Measurements from ENCODE around the gene OCA2.
"Not testable (repeated sequence)": the region's sequence is repeated elsewhere in the genome, so short reads cannot be mapped to it uniquely, and the experiment has no call there.

The OCA2 gene

DNA sequence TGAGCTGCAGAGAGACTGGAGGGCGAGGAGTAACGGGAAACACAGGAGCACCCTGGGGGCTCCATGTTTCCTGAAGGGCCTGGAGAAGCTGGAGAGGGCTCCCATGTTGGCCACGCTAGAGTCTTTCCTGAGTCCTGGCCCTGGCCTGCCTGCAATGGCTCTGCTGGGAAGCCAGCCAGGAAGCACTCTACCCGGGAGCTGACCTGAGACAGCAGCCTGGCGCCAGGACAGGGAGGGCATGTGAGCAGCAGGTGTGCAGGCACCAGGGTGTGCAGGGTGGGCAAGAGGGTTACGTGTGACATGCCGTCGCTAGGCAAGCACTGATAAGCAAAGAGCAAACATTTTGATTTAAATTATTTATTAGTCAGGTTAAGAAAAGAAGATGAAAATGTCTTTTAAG is 301.4 kb downstream of the OCA2 start:
- DNase-seq, result no peak

GRCh38 chr15:27796405-27797320 is 302.5 kb downstream of the OCA2 start:
- DNase-seq, result no peak

DNA sequence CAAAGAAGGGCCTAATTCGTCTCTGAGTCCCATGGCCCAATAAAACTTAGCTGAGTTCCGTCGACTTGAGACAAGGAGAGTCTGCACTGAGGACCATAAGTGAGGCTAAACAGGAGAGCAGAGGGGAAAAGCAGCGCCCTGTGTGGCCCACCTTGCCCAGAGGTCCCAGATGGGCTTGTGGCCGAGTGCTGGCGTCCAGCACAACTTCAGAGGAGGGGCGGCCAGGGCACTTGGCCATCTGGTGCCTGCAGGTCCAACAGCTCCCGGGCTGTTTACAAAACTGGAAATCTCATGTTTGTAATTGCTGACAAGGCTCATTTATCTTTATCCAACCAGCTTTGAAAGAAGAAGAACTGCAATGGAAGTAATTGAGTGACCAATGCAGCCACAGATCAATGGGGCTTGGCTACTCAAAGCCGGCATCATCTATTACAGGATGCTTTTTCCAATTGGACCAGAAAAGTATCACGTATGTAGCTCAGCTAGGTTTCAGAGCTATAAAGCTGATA is 306.3 kb downstream of the OCA2 start:
- no peak for DNase-seq

DNA sequence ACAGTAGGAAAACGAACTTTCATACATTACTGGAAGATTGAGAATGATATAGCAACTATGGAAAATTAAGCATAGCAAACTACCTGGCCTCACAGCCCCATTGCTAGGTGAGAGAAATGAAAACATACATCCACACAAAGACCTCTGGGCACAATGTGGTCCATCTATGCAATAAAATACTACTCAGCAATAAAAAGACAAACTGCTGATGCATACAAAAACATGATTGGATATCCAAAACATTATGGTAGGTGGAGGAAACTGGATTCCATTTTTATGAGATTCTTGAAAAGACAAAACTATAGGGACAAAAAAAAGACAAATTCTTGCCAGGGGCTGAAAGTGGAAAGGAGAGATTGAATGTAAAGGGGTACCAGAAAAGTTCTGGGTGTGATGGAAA is 308.8 kb downstream of the OCA2 start:
- DNase-seq, result no peak

DNA sequence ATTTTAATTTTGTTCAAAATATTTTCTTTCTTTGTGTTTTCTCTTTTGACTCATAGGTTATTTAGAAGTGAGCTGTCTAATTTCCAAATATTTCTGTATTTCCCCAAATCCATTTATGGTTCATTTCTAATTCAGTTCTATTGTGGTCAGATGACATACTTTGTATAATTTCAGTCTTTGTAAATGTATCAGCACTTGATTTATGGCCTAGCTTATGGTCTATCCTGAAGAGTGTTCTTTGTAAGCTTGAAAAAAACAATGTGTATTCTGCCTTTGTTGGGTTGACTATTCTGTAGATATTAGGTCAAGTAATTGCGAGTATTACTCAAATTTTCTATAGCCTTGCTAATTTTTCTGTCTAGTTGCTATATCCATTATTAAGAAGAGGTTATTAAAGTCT is 311.2 kb downstream of the OCA2 start:
- DNase-seq, result no peak

- no peak for DNase-seq
Measured at GRCh38 chr15:27784107-27784506, 315.0 kb downstream of the OCA2 start.

GRCh38 chr15:27783678-27784077 is 315.4 kb downstream of the OCA2 start:
- no peak for DNase-seq

- no peak for DNase-seq
Measured at GRCh38 chr15:27782125-27782524, 317.0 kb downstream of the OCA2 start.

- no peak for DNase-seq
Measured at GRCh38 chr15:27776501-27776900, 322.6 kb downstream of the OCA2 start.

GRCh38 chr15:27774638-27775037 is 324.5 kb downstream of the OCA2 start:
- no peak for DNase-seq

DNA sequence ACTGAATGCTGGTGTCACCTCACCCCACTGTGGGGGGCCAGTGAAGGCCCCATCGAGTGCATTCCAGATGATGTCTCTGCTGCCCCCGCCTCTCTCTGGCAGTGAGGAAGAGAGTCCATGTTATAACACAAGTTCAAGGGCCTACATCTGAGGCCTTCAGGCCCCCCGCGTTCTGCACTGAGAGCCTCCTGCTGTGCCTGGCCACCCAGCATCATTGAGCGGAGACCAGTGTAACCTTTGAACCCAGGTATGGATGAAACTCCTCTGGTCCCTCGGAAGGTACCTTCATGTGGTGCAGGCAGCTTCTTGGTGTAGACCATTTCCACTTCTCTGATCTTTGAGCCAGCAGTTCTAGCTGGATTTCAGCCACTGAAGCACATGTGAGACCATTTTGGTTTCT is 324.9 kb downstream of the OCA2 start:
- DNase-seq, result no peak

DNA sequence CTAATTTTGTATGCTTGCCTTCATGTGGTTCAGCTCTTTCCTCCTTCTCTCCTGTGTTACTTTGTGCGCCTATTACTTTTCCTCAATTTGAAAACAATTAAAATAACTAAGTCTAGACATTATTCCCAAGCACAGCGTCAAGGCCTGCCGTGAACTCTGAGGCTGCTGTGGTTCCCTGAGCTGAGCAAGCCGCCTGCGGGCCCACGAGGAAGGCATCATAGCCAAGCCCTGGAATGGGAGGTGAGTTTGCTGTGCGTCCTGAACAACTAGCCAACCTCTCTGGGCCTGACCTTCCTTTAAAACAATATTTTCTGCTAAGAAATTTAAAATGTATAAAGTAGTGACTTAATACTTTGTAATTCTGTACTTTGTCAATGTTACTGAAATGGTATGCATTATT is 327.2 kb downstream of the OCA2 start:
- no peak for DNase-seq

DNA sequence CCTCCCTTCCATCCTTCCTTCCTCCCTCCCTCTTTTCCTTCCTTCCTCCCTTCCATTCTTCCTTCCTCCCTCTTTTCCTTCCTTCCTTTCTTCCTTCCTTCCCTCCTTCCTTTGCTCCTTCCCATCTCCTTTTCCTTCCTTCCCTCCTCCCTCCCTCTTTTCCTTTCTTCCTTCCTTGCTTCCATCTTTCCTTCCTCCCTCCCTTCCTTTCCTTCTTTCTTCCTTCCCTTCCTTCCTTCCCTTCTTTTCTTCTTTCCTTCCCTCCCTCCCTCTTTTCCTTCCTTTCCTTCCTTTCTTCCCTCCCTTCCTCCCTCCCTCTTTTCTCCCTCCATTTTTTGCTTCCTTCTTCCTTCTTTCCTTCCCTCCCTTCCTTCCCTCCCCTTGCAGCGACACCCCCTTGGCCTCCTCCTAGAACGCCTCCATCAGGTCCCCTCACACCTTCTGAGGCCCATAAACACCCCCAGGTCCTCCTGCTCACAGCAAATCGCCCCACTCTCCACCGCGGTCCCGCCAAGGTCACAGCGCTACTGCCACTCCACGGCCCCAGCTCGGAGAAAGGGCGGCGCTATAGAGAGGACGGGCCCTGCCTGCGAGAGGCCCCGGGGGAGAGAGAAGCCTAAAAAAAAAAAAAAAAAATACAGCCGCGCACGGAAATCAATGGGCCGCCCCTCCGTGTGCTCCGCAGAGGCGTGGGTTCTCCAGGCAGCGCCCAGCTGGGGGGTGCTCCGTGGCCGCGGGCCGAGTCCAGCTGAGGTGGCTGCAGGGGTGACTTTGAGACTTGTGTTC is 328.2 kb downstream of the OCA2 start:
- DNase-seq, result no peak

DNA sequence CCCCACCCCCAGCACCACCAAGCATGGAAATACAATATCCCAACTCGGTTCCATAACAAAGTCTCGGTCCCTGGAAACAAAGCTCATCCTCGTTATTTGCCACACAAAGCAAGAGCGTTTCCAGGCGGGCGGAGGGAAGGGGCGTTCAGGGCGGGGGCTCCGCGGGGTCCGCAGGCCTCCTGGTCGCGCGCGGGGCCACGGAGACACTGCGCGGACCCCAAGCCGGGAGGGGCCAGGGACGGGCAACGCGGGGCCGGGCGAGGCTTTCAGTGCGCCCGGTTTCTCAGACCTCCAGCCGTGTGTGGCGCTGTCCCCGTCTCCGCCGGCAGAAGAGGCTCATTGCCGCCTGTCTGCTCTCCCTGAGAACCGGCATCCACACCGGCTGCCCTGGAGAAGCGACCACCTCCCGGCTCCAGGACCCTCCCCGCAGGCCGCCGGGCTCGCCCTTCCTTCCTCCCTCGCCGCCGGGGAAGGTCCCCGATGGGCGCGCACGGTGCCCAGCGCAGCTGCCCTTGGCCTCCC is 329.0 kb downstream of the OCA2 start:
- no peak for DNase-seq

GRCh38 chr15:27769652-27770051 is 329.5 kb downstream of the OCA2 start:
- DNase-seq, result no peak

GRCh38 chr15:27768732-27769475 is 330.2 kb downstream of the OCA2 start:
- no peak for DNase-seq

- no peak for DNase-seq
Measured at GRCh38 chr15:27767918-27768640, 331.0 kb downstream of the OCA2 start.

DNA sequence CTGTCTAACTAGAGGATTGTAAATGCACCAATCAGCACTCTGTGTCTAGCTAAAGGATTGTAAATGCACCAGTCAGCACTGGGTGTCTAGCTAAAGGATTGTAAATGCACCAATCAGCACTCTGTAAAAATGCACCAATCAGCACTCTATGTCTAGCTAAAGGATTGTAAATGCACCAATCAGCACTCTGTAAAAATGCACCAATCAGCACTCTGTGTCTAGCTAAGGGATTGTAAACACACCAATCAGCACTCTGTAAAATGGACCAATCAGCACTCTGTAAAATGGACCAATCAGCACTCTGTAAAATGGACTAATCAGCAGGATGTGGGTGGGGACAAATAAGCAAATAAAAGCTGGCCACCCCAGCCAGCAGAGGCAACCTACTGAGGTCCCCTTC is 331.7 kb downstream of the OCA2 start:
- not testable (repeated sequence) for DNase-seq

GRCh38 chr15:27764339-27764738 is 334.8 kb downstream of the OCA2 start:
- DNase-seq, result no peak

- DNase-seq, result no peak
Measured at GRCh38 chr15:27763514-27763913, 335.6 kb downstream of the OCA2 start.

- no peak for DNase-seq
Measured at GRCh38 chr15:27762471-27762870, 336.6 kb downstream of the OCA2 start.

DNA sequence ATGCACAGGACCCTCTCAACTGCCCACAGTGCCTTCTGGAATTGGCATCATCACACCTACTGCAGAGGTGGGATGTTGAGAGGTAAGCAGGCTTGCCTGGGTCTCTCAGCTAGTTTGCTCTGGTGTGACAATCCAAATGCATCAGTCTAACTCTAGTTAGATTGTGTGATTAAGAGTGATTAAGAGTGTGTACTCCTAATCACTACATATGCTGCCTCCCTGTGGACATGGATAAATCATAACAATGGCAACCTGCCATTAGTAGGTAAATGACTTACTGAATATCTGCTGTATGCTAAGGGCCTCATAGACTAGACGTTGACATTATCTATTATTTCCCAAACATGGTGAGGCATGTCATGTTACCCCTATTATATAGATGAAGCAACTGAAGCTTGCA is 342.1 kb downstream of the OCA2 start:
- DNase-seq, result no peak

Measured in activated naive CD4-positive, alpha-beta T cell treated with Interleukin-2 at 50 U/mL for 16 hours (primary cell).